Measurements from ENCODE around the gene UQCRQ. TPM values are rescaled to one million over a fixed set of nuclear protein-coding genes. Genes with fewer than 3 reads are reported as not detected.

The UQCRQ gene
- total and polyA plus RNA-seq, 2 of the 13 experiments (the other 11 are each of a cell fraction or from before 2014, with no cell fraction given), result 257 to 575 TPM

DNA sequence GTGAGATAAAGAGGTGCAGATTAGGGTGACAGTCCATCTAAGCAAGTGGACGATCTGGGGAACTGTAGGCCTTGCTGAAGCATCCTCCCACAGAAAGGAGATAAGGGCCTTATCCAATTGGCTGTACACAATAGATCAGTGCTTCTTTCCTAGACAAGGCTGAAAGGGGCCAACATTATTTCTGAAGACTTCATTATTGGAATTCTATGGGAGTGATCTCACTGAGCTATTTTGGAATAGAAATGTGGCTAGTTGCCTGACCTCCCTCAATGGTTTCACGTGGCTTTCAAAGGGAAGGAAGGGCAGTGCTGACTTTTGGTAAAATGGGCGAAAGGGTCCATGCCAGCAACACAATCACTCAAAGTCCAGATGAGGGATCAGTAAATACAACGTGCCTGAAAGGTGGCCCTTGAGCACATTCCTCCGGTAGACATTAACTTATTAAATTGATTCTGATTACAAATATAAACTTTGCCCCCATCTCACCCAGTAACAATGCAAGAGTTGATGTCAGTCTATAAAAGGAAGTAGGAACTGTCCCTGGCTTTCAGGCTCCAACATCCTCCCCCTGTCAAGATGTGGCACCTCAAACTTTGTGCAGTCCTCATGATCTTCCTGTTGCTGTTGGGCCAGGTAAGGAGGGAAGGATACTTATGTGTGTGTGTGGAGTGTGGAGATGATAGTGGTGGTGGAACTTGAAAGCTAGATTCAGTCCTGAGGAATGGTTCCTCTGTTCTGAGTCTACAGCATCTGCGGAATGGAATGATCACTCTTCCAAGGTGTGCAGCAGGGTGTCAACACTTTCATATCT lies 6.9 kb downstream of the UQCRQ start, which contains the start of gene LEAP2 (continued):
- TF ChIP-seq ZNF687 (CRISPR knock-in tag; IDR thresholded peaks at IDR 0.05) (no peak), THAP11 (CRISPR knock-in tag; IDR thresholded peaks at IDR 0.05) (peak; percentile 53; the same call in 1 of the 2 replicates), ZFP91 (CRISPR knock-in tag; IDR thresholded peaks at IDR 0.05; ENCODE audit: borderline replicate concordance) (no peak), CSRNP1 (CRISPR knock-in tag; IDR thresholded peaks at IDR 0.05) (0 out of 2 replicates have a peak, but pooled peaks have one; percentile 19), ZZZ3 (CRISPR knock-in tag; IDR thresholded peaks at IDR 0.05; ENCODE audit: borderline replicate concordance) (peak; percentile 48; the same call in 1 of the 2 replicates), ZNF414 (CRISPR knock-in tag; IDR thresholded peaks at IDR 0.05) (peak; percentile 76; the same call in 1 of the 2 replicates), ZNF20 (CRISPR knock-in tag; IDR thresholded peaks at IDR 0.05) (no peak), EHMT2 (IDR thresholded peaks at IDR 0.05; ENCODE audit: borderline replicate concordance, low read depth, low read length) (peak; percentile 89), ZNF75D (CRISPR knock-in tag; IDR thresholded peaks at IDR 0.05; ENCODE audit: borderline replicate concordance) (no peak), SMARCC2 (IDR thresholded peaks at IDR 0.05) (no peak), ARNT2 (CRISPR knock-in tag; IDR thresholded peaks at IDR 0.05; ENCODE audit: low read depth) (0 out of 2 replicates have a peak, but pooled peaks have one; percentile 39), KMT2A (CRISPR knock-in tag; IDR thresholded peaks at IDR 0.05) (peak; percentile 43; the same call in 1 of the 2 replicates), ZNF644 (CRISPR knock-in tag; IDR thresholded peaks at IDR 0.05; ENCODE audit: low read depth) (no peak; the same call in none of the 2 replicates), ZBTB7A (CRISPR knock-in tag; IDR thresholded peaks at IDR 0.05) (peak; percentile 68; the same call in 1 of the 2 replicates)
